ENCODE results near the gene TM9SF4.

Gene TM9SF4

DNA sequence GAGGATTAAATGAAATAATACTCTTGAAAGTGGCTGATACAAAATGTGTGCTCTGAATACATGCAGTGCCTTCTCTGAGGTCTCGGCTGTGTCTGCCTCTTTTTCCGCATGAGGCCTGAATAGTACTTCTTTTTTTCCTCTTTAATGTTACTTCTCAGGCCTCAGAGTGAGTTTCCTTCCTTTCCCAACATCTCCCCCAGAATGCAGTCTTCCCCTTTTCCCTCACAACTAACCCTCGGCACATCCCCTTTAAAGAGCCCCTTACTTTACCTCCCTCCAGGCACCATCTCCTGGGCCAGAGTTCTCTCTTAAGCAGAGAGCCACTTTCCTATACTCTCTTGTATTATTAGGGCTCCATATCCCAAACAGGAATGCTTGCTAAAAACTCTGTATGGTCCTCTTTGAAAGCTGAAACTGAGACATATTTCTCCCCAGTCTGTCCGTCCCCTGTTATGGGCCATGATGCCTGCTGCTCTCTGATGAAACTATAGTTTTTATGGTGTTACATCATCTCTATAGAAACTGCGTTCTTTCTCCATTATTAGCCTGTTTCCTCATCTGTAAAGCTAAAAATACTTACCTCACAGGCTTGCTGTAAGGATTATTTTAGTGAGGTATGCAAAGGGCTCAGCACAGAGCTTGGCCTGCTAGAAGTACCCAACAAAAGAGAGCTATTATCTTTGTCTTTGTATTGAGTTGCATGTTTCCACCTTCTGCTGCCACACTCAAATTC lies 95.8 kb downstream of the TM9SF4 start (continued):
- TF ChIP-seq ZNF394 (tag by site-specific recombination; IDR thresholded peaks at IDR 0.05; ENCODE audit: borderline replicate concordance) (no peak), ZNF76 (tag by site-specific recombination; IDR thresholded peaks at IDR 0.05; ENCODE audit: borderline replicate concordance, low read depth) (no peak), HOXC10 (CRISPR knock-in tag; IDR thresholded peaks at IDR 0.05) (no peak), SCRT1 (tag by site-specific recombination; IDR thresholded peaks at IDR 0.05; ENCODE audit: borderline replicate concordance) (no peak), ZNF629 (tag by site-specific recombination; IDR thresholded peaks at IDR 0.05) (peak; percentile 66), ZNF311 (tag by site-specific recombination; IDR thresholded peaks at IDR 0.05; ENCODE audit: borderline replicate concordance) (no peak), ZEB2 (tag by site-specific recombination; IDR thresholded peaks at IDR 0.05) (0 out of 2 replicates have a peak, but pooled peaks have one; percentile 22), ZNF791 (tag by site-specific recombination; IDR thresholded peaks at IDR 0.05) (no peak)
- TF ChIP-seq, protein P1, sequence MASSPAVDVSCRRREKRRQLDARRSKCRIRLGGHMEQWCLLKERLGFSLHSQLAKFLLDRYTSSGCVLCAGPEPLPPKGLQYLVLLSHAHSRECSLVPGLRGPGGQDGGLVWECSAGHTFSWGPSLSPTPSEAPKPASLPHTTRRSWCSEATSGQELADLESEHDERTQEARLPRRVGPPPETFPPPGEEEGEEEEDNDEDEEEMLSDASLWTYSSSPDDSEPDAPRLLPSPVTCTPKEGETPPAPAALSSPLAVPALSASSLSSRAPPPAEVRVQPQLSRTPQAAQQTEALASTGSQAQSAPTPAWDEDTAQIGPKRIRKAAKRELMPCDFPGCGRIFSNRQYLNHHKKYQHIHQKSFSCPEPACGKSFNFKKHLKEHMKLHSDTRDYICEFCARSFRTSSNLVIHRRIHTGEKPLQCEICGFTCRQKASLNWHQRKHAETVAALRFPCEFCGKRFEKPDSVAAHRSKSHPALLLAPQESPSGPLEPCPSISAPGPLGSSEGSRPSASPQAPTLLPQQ (tag by site-specific recombination; IDR thresholded peaks at IDR 0.05), result peak; percentile 42; the same call in 1 of the 2 replicates
- TF ChIP-seq, protein P2, sequence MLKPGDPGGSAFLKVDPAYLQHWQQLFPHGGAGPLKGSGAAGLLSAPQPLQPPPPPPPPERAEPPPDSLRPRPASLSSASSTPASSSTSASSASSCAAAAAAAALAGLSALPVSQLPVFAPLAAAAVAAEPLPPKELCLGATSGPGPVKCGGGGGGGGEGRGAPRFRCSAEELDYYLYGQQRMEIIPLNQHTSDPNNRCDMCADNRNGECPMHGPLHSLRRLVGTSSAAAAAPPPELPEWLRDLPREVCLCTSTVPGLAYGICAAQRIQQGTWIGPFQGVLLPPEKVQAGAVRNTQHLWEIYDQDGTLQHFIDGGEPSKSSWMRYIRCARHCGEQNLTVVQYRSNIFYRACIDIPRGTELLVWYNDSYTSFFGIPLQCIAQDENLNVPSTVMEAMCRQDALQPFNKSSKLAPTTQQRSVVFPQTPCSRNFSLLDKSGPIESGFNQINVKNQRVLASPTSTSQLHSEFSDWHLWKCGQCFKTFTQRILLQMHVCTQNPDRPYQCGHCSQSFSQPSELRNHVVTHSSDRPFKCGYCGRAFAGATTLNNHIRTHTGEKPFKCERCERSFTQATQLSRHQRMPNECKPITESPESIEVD (tag by site-specific recombination; IDR thresholded peaks at IDR 0.05), result peak; percentile 74
- TF ChIP-seq, protein P3, sequence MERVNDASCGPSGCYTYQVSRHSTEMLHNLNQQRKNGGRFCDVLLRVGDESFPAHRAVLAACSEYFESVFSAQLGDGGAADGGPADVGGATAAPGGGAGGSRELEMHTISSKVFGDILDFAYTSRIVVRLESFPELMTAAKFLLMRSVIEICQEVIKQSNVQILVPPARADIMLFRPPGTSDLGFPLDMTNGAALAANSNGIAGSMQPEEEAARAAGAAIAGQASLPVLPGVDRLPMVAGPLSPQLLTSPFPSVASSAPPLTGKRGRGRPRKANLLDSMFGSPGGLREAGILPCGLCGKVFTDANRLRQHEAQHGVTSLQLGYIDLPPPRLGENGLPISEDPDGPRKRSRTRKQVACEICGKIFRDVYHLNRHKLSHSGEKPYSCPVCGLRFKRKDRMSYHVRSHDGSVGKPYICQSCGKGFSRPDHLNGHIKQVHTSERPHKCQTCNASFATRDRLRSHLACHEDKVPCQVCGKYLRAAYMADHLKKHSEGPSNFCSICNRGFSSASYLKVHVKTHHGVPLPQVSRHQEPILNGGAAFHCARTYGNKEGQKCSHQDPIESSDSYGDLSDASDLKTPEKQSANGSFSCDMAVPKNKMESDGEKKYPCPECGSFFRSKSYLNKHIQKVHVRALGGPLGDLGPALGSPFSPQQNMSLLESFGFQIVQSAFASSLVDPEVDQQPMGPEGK (tag by site-specific recombination; IDR thresholded peaks at IDR 0.05), result no peak
- TF ChIP-seq, protein P4, sequence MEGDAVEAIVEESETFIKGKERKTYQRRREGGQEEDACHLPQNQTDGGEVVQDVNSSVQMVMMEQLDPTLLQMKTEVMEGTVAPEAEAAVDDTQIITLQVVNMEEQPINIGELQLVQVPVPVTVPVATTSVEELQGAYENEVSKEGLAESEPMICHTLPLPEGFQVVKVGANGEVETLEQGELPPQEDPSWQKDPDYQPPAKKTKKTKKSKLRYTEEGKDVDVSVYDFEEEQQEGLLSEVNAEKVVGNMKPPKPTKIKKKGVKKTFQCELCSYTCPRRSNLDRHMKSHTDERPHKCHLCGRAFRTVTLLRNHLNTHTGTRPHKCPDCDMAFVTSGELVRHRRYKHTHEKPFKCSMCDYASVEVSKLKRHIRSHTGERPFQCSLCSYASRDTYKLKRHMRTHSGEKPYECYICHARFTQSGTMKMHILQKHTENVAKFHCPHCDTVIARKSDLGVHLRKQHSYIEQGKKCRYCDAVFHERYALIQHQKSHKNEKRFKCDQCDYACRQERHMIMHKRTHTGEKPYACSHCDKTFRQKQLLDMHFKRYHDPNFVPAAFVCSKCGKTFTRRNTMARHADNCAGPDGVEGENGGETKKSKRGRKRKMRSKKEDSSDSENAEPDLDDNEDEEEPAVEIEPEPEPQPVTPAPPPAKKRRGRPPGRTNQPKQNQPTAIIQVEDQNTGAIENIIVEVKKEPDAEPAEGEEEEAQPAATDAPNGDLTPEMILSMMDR (tag by site-specific recombination; IDR thresholded peaks at IDR 0.05), result no peak

DNA sequence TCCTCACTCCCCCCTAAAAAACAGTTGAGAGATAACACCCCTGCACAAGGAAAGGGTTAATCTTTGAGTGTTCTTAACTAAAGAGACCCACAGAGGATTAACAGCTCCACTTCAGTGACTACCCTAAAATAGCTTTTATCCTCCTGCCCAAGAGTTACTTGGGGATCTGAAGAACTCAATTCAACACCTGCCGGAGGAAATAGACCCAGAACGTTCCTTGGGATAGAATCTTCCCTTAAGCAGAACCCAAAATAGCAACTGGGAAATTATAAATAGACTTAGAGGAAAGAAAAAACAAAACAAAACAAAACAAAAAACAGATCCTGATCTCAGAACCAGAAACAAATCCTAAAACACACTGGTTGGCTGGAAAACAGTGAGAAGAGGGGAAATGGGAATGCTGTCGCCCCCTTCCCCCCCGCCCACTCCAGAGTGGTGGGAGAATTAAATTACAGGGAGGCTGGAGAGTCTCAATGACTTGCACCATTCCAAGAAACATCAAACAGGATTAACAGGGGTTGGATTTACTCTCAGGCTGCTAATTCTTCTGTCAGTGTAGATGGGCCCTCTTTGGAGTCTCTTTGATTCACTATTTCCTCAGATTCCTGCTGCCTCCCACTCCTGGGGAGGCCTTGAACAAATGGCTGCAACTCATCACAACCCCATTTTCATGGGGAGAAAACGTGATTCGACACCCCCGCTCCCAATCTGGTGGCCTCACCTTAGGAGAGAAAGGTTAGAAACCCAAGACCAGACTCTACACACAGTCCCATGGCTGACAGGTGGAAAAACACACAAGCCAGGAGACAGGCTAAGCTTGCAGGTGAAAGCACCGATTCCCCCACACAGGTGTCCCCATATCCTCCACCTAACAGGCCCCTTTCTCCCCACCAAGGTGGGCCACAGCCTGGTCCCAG lies 96.6 kb downstream of the TM9SF4 start:
- ChIA-PET CTCF (interaction anchor here (0.6 kb wide), 1 partner anchor 279 kb away, joined by 3 read pairs; no protein-coding TSS in a partner anchor), POLR2A (no interaction called here)
- Histone ChIP-seq H3K36me3 (ENCODE audit: control insufficient read depth in 2 of 2, insufficient read depth in 1 of 2, low read length in 2 of 2) (peaks cover 6 to 70% of the 10 kb centered on the region in 2 experiments; a peak in 2 of 3 replicates), H3K4me3 (ENCODE audit: low read depth, low read length) (peak overlapping the region; percentile 86), H3K9me3 (ENCODE audit: control insufficient read depth, insufficient read depth, low read depth, low read length) (no peaks in the 10 kb centered on the region), H3K4me1 (ENCODE audit: control insufficient read depth, insufficient read depth, low read length) (peaks cover 6% of the 10 kb centered on the region), H3K27ac (ENCODE audit: extremely low read depth, low read depth, low read length) (peak overlapping the region; percentile 89; the same call in 1 of the 2 replicates)
- TF ChIP-seq, protein P5, sequence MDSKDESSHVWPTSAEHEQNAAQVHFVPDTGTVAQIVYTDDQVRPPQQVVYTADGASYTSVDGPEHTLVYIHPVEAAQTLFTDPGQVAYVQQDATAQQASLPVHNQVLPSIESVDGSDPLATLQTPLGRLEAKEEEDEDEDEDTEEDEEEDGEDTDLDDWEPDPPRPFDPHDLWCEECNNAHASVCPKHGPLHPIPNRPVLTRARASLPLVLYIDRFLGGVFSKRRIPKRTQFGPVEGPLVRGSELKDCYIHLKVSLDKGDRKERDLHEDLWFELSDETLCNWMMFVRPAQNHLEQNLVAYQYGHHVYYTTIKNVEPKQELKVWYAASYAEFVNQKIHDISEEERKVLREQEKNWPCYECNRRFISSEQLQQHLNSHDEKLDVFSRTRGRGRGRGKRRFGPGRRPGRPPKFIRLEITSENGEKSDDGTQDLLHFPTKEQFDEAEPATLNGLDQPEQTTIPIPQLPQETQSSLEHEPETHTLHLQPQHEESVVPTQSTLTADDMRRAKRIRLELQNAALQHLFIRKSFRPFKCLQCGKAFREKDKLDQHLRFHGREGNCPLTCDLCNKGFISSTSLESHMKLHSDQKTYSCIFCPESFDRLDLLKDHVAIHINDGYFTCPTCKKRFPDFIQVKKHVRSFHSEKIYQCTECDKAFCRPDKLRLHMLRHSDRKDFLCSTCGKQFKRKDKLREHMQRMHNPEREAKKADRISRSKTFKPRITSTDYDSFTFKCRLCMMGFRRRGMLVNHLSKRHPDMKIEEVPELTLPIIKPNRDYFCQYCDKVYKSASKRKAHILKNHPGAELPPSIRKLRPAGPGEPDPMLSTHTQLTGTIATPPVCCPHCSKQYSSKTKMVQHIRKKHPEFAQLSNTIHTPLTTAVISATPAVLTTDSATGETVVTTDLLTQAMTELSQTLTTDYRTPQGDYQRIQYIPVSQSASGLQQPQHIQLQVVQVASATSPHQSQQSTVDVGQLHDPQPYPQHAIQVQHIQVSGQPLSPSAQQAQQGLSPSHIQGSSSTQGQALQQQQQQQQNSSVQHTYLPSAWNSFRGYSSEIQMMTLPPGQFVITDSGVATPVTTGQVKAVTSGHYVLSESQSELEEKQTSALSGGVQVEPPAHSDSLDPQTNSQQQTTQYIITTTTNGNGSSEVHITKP (tag by site-specific recombination; IDR thresholded peaks at IDR 0.05), result peak; percentile 64
- TF ChIP-seq, protein P6, sequence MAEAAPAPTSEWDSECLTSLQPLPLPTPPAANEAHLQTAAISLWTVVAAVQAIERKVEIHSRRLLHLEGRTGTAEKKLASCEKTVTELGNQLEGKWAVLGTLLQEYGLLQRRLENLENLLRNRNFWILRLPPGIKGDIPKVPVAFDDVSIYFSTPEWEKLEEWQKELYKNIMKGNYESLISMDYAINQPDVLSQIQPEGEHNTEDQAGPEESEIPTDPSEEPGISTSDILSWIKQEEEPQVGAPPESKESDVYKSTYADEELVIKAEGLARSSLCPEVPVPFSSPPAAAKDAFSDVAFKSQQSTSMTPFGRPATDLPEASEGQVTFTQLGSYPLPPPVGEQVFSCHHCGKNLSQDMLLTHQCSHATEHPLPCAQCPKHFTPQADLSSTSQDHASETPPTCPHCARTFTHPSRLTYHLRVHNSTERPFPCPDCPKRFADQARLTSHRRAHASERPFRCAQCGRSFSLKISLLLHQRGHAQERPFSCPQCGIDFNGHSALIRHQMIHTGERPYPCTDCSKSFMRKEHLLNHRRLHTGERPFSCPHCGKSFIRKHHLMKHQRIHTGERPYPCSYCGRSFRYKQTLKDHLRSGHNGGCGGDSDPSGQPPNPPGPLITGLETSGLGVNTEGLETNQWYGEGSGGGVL (tag by site-specific recombination; IDR thresholded peaks at IDR 0.05), result peak; percentile 51; the same call in 1 of the 2 replicates
- TF ChIP-seq EGR2 (tag by site-specific recombination; IDR thresholded peaks at IDR 0.05; ENCODE audit: low read depth) (peak; percentile 54), PRDM1 (tag by site-specific recombination; IDR thresholded peaks at IDR 0.05) (0 out of 2 replicates have a peak, but pooled peaks have one; percentile 5), ZNF623 (tag by site-specific recombination; IDR thresholded peaks at IDR 0.05) (no peak), KLF10 (tag by site-specific recombination; IDR thresholded peaks at IDR 0.05) (no peak), ZFHX2 (tag by site-specific recombination; conservative IDR thresholded peaks at IDR 0.05) (peak; percentile 77)
